HG03565 (cell line): Measurements from ENCODE around the gene IRF8.

Experiments
- ATAC-seq: cut with Tn5 transposase; IDR thresholded peaks from one replicate; pipeline ENCODE4 v1.9.1; 2021; ENCODE audit warnings: mild to moderate bottlenecking, moderate library complexity; ENCODE audit not compliant: unreplicated experiment

Gene IRF8

GRCh38 chr16:85950136-85950918 is 51.4 kb downstream of the IRF8 start:
- ATAC-seq: no peak

- no peak for ATAC-seq
Observed at GRCh38 chr16:85952197-85952596, 53.2 kb downstream of the IRF8 start.

- ATAC-seq: no peak
Observed at GRCh38 chr16:85952811-85953210, 53.8 kb downstream of the IRF8 start.

- no peak for ATAC-seq
Observed at GRCh38 chr16:85954927-85955519, 56.1 kb downstream of the IRF8 start.

- no peak for ATAC-seq
Observed at GRCh38 chr16:85955566-85955965, 56.6 kb downstream of the IRF8 start.

GRCh38 chr16:85956426-85956825 is 57.5 kb downstream of the IRF8 start:
- ATAC-seq: no peak

- ATAC-seq: no peak
Observed at GRCh38 chr16:85958731-85959130, 59.8 kb downstream of the IRF8 start.

- ATAC-seq: no peak
Observed at GRCh38 chr16:85959686-85960085, 60.7 kb downstream of the IRF8 start.

GRCh38 chr16:85960486-85961046 is 61.6 kb downstream of the IRF8 start:
- no peak for ATAC-seq

GRCh38 chr16:85961988-85962915 is 63.3 kb downstream of the IRF8 start:
- no peak for ATAC-seq

- no peak for ATAC-seq
Observed at GRCh38 chr16:85963753-85964285, 64.9 kb downstream of the IRF8 start.

GRCh38 chr16:85965125-85965524 is 66.2 kb downstream of the IRF8 start:
- ATAC-seq: no peak

- ATAC-seq: no peak
Observed at GRCh38 chr16:85967111-85967510, 68.1 kb downstream of the IRF8 start.

- ATAC-seq: no peak
Observed at GRCh38 chr16:85968041-85968920, 69.3 kb downstream of the IRF8 start.

- ATAC-seq: no peak
Observed at GRCh38 chr16:85969159-85969558, 70.2 kb downstream of the IRF8 start.

- no peak for ATAC-seq
Observed at GRCh38 chr16:85969591-85969990, 70.6 kb downstream of the IRF8 start.

GRCh38 chr16:85970016-85970733 is 71.2 kb downstream of the IRF8 start:
- no peak for ATAC-seq

- ATAC-seq: no peak
Observed at GRCh38 chr16:85970738-85971137, 71.8 kb downstream of the IRF8 start.
